Skin epidermis (tissue), 12 donors: ENCODE results near the gene IFT88.
"Not testable (repeated sequence)": the region's sequence is repeated elsewhere in the genome, so short reads cannot be mapped to it uniquely, and the experiment has no call there.

Experiments
- H3K27ac ChIP-seq, 21 experiments: fragments of 200-600 bp; sonication (generic) in 11 of 21; one replicate each; pipeline ENCODE4 v1.5.0; 2020; ENCODE audit warnings: mild to moderate bottlenecking in 3 of 21, inconsistent platforms in 2 of 21, moderate library complexity in 2 of 21
- H3K4me3 ChIP-seq, 7 experiments: fragments of 200-600 bp; sonication (generic) in 2 of 7; one replicate each; pipeline ENCODE4 v1.5.0; 2020; ENCODE audit warnings: inconsistent platforms in 2 of 7, mild to moderate bottlenecking in 2 of 7, moderate library complexity in 1 of 7

IFT88 gene

DNA sequence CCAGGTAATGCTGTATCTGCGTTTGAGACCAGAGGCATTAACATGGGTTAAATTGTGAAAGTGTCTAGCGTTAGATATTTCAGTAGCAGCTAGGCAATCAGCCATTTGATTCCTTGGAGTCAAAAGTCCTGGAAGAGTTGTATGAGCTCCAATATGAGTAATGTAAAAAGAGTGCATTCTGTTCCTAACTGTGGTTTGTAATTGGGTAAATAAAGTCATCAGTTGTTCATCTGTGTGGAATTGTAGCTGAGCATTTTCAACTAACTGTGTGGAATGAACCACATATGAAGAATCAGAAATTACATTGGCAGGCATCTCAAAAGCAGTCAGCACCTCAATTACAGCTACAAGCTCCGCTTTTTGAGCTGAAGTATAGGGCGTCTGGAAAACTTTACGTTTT lies 114.5 kb downstream of the IFT88 start:
- H3K4me3 ChIP-seq, H3K27ac ChIP-seq: not testable (repeated sequence)

DNA sequence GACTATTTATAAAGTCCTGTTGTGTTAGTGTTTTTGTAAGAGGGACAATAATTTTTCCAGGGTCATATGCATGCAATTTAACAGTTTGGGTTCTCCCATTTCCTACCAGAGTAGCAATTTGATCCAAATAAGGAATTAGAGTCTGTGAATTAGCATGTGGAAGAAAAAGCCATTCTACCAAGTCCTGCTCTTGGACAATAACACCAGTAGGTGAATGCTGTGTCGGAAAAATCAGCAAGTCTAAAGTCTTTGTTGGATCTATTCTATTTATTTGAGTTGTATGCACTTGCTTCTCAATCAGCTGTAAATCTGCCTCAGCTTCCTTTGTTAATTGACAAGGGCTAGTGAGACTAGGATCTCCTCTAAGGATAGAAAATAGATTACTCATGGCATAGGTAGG lies 115.1 kb downstream of the IFT88 start:
- Histone ChIP-seq H3K4me3 (no peak overlapping the region), H3K27ac (no peak overlapping the region)

DNA sequence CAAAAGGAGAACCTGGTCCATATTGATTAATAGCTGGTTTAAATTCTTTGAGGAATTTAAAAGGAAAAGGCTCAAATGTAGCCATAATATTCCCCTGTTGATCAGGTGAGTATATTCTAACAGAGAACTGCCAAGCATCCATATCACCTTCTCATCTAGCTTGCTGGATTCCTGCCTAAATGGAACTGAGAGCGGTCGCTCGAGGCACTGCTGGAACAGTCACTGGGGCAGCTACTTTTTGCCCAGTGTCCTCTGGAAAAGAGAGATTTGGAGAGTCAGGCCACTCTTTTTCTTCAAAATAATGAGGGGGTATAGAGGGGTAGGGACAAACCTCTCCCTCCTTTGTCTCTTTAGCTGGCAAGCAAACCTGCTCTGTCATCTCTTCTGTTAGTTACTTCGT lies 117.1 kb downstream of the IFT88 start:
- Histone ChIP-seq H3K4me3 (no peak overlapping the region), H3K27ac (no peak overlapping the region)

DNA sequence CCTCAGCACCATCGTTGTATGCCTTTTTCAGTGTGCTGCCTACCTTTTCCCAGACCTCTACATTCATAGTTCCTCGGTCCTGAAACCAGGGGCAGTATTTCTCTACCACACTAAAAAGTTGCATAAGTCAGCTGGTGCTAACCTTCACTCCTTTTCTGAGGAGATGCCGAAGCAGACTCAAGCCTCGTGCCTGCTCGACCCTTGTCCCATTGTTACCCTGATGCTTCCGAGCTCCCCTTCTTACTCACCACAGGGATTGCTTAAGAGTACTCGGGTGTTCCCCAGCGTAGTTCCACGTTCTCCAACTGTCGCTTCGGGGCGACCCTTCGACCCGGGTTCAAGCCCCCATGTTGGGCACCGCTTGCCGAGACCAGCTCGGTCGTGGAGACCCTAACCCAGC lies 117.6 kb downstream of the IFT88 start:
- H3K4me3 ChIP-seq: no peak overlapping the region
- no peak overlapping the region for H3K27ac ChIP-seq

DNA sequence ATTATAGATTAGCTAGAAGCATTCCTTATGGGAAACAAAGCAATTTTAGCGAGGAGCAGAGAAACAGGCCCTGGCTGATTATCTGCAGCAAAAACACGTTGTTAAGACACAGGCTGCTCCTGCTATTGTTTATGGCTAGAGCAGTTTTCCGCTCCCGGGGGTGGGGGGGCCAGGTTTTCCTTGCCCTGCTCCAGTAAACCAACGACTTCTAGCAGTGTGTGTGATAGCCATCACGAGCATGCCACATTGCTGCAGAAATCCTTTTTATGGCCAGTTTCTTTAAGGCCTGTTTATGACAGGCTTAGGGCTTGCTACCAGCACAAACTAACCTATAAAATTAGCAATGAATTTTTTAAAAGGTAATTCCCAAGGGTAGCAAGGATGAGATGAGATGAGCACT lies 118.1 kb downstream of the IFT88 start:
- Histone ChIP-seq H3K4me3 (no peak overlapping the region), H3K27ac (no peak overlapping the region)

DNA sequence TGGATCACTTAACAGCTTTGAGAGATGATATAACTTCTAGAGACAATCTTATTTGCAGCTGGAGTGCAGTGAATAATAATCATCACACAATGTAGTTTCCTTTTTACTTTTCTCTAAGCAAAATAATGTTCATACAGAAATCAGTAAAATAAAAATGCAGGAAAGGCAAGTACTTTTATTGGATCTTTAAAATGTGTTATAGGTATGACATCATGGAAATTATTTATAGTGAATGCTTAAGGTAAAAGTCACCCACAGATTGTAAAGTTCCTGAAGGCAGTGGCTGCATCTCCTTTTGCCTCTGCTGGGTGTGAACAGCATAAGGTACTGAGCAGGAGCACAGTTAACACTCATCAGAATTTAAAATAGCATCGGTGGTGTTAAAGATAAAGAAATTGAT lies 119.2 kb downstream of the IFT88 start:
- H3K4me3 ChIP-seq: no peak overlapping the region

DNA sequence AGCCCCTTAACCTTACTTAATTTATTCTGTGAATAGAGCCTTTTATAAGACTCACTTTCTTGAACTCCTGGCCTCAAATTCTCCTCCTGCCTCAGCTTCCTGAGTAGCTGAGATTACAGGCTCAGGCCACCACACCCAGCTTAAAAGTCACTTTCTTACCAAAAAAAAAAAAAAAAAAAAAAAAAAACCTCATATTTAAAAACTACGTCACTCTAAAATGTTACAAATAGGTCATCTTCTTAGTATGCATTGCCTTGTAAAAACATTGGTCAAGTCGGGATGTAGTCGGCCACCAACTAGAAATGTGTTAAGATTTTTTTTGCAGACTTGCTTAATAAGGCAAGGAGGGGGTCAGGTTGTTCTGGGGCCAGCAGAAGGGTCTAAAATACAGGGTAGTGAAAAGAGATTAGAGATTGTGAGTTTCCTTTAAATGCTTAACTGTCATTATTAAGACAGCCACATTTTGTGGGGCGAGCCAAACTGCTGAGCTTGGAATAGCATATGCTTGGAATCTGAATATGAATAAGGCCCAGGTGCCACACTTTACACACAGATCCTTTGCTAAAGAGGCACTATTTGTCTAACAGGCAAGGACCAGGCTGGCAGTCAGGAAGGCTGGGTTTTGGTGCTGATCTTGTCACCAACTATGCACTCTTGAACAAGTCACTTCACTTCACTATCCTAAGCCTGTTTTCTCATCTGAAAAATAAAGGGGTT lies 120.1 kb downstream of the IFT88 start:
- Histone ChIP-seq H3K4me3 (no peak overlapping the region), H3K27ac (no peak overlapping the region)

More for the DNA sequence above, 119.2 kb downstream of the IFT88 start:
- no peak overlapping the region for H3K27ac ChIP-seq

DNA sequence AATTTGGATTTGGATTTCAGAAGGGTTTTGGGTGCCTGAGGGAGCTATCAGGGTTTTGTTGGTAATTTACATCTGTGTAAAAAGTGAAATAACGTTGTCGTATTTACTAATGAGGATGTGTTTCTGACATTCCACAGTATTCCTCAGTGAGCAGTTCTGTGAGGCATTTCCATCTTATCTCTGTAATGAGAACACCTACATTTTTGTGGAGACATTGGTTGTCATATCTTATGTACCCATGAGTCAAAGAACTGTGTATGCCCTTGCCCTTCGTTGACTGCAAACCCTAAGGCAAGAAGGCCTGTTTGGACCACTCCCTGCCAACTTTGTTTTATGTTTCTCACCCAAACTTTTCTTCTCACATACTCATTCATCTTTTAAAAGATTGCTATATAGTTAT lies 122.3 kb downstream of the IFT88 start:
- Histone ChIP-seq H3K4me3 (no peak overlapping the region), H3K27ac (no peak overlapping the region)

DNA sequence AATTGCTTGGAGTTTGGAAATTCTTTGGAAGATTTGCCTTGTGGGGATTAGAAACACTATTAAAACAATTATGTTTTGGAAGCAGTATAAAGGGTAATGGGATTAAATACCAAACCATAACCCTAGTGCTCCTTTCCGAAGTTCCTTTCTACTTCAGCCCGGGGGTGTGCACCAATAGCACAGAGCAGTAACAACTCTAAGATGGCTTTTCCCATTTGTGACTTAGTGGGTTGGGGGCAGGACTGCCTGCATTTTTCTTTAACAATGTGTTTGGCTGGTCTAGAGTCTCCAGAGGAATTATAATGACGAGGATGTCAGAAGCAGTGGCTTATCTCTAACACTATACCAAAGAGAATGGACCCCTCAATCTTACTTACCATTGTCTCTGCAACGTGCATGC lies 124.7 kb downstream of the IFT88 start:
- no peak overlapping the region for H3K27ac ChIP-seq
- no peak overlapping the region for H3K4me3 ChIP-seq

DNA sequence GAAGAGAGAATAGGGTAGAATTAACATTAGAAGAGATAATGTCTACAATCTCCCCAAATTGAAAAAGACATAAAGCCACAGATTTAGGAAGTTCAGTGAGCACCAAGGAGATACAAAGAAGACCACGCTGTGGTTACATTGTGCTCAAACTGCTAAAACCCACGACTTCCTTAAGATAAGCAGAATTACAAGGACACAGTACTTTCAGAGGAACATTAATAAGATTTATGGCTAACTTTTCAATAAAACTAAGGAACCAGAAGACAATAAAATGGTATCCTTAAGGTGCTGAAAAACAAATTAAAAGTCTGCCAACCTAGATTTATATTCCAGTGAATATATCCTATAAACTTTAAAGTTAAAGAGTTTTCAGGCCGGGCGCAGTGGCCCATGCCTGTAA lies 129.1 kb downstream of the IFT88 start:
- no peak overlapping the region for H3K4me3 ChIP-seq
- no peak overlapping the region for H3K27ac ChIP-seq

DNA sequence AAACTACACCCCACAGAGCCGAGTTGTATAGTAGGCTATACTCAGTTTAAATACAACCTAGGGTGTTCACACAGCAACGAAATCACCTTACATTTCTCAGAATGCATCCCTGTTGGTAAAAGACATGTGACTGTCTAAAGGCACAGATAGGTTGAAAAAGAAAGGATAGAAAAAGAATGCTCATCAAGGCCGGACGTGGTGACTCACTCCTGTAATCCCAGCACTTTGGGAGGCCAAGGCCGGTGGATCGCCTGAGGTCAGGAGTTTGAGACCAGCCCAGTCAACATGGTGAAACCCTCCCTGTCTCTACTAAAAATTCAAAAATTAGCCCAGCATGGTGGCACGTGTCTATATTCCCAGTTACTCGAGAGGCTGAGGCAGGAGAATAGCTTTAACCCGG lies 132.8 kb downstream of the IFT88 start:
- Histone ChIP-seq H3K4me3 (no peak overlapping the region), H3K27ac (no peak overlapping the region)

DNA sequence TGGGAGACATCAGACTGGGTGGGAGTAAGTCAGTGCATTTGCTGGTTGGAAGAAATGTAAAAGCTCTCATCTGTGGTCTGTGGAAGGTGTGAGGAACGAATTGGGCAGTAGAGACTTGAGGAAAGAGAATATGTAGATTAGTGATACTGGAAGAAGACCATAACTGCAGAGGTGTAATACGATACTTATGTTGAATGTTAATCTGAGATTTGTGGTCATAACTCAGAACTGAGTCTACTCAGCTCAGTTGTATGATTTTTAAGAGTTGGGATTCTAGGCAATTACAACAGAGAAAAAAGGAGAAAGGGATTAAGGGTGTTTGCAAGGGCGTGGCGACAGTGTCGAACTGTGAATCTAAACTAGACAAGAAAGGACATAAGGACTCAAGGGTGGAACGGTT lies 133.3 kb downstream of the IFT88 start:
- Histone ChIP-seq H3K4me3 (no peak overlapping the region), H3K27ac (no peak overlapping the region)

DNA sequence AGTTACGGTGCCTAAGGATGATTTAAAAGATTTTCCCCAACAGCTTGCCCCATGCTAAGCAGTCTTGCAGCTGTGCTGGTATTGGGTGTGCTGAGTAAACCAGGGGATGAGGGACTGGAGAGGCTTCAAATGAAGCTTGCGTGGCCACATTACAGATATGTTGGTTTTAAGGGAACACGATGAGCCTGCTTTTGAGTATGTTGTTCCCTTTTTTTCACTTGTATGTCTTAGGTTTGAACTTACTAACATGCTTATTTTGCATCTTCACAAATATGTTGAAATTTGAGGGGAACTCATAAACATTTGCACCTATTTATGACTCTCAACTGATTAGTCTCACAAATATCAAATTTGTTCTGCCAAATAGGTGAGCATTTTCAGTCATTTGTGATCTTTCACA lies 134.5 kb downstream of the IFT88 start:
- no peak overlapping the region for H3K4me3 ChIP-seq
- H3K27ac ChIP-seq: no peak overlapping the region

DNA sequence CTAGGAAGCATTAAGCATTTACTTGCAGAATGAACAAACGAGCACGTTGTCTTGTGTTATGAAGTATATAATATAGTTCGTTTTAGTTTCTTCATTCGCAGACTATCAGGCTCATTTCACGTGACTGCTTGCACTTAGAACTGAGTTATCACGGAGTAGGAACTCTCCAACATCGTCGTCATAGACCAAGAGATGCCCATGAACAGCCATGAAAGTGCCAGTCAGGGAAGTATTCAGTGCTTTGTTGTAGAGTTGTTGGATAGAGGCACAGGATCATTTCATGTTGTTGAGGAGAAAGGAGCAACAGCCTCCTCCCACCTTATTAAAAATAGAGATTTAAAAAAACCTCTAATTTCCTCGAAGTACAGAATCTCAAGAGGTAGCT lies 135.6 kb downstream of the IFT88 start:
- peak overlapping the region; percentile 38 to 69 (median 56) for H3K4me3 ChIP-seq
- peak overlapping the region in 7 of 21 experiments; percentile 46 to 81 (median 74) for H3K27ac ChIP-seq

DNA sequence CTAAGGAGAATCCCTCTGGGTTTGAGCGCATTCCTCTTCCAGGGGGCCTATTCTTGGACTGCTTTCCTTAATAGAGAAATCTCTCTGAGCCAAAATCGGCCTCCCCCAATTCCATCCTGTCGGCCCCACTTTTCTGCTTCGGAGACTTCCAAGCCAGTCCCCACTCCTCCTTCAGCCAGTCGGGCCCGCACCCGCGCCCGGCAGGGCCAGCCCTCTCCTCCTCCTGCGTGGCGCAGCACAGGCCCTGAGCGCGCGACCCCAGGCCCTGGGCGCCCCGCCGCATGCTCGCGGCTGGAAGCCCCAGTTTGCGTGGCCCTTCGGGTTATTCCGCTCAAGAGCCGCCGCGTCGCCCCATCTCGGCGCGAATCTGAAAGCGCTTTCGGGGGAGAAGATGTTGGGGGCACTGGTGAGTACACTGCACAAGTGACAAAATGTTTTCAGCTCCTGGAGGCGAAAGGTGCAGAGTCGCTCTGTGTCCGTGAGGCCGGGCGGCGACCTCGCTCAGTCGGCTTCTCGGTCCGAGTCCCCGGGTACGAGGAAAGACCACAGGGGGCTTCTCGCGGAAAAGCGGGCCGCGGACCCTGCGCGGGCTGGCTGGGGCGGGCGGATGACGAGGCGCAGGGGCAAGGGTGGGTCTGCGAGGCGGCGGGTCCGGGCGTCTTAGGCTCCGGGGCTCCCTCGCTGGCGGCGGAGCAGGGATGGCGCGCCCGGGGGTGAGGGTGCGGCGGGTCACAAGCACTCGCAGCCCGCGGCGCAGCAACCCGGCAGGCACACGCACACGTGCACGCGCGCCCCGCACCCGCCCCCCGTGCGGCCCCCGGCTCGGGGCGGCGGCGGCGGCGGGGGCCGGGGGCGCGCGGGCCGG lies 136.2 kb downstream of the IFT88 start, which contains the start of gene IL17D:
Gene IL17D (plus strand): TSS at position 785 of the 865 bp plus-strand sequence. CDS start 303 bp downstream, outside the sequence.
- Histone ChIP-seq H3K27ac (peak within 1 kb of the TSS in 11 of 21 experiments; percentile 37 to 81 (median 64)), H3K4me3 (peak within 1 kb of the TSS; percentile 38 to 69 (median 56))

DNA sequence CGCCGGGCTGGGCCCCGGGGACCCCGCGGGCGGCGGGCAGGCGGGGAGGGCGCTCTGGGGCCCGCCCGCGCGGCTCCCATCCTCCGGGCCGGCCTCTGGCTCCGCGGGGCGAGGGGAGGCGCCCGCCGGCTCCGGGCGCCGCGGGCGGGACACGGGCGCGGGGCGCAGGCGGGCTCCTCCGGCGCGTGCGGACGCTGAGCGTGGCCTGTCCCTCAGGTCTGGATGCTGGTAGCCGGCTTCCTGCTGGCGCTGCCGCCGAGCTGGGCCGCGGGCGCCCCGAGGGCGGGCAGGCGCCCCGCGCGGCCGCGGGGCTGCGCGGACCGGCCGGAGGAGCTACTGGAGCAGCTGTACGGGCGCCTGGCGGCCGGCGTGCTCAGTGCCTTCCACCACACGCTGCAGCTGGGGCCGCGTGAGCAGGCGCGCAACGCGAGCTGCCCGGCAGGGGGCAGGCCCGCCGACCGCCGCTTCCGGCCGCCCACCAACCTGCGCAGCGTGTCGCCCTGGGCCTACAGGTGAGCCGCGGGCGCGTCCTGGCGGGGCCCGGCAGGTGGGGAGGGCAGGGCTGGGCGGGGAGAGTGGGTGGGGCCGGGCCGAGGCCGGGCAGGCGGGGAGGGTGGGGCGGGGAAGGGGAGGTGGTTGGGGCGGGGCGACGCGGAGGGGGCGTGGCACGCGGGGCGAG lies 137.0 kb downstream of the IFT88 start:
- peak overlapping the region in 5 of 21 experiments; percentile 52 to 79 (median 63) for H3K27ac ChIP-seq
- peak overlapping the region; percentile 24 to 69 (median 46) for H3K4me3 ChIP-seq

DNA sequence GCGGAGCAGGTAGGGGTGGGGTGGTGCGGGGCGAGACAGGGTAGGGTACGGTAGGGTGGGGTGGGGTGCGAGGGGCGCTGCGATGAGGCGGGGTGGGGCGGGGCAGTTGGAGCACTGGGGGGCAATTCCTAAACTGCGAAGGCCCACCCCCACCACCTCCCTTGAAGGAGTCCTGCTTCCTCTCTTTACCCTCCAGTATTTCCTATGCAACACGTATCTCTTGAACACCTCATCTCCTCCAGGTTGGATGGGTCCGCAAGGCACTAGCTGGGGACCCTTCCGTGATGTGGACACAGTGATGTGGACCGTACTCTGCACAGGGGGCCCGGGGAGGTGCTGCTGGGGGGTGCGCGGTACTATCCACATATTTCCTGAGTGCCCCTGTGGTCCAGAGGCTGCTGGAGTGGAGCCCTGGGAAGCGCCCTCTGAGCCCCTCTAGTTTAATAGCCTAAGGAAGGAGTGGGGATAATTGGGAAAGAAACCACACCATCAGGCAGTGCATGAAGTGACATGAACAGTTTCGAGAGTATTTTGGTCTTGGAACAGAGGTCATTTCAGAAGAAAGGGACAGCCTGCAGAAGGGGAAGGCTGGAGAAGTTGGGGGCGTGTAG lies 137.6 kb downstream of the IFT88 start:
- Histone ChIP-seq H3K27ac (peak overlapping the region in 6 of 21 experiments; percentile 11 to 79 (median 62)), H3K4me3 (peak overlapping the region; percentile 24 to 69 (median 46))

DNA sequence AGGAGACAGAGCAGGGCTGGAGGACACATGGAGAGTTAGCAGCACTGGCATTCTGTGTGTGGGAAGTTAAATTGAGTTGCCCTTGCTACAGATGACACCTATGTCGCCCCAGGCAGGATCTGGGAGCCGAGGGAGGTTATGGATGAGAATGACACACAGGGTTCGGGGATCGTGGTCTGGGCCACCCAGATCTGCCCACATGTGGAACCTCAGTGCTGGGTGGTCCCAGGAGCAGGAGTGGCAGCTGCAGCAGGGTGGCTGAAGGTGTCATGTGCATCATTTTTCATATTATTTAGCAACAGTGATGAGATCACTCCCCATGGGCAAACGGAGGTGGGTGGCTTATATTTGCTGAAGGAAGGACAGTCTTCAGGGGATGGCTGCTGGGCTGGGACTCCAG lies 139.7 kb downstream of the IFT88 start:
- Histone ChIP-seq H3K4me3 (no peak overlapping the region), H3K27ac (peak overlapping the region in 1 of 21 experiments; percentile 8)

DNA sequence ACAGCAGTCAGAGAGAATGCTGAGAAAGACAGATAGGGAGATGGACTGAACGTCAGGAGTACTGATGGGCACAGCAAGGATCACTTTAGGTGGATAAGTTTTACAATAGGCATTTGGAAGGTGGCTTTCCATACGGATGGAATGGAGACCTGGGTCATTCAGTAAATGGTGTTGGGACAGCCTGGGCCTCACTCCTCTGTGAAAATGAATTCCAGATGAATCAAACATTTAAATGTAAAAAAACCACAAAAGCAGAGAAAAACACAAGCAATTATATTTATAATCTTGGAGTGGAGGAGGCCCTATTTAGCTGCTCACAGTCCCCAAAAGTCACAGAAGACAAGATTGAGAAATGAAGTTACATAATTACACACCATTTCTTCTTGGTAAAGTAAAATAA lies 141.3 kb downstream of the IFT88 start:
- Histone ChIP-seq H3K27ac (peak overlapping the region in 7 of 21 experiments; percentile 0 to 73 (median 26)), H3K4me3 (no peak overlapping the region)

DNA sequence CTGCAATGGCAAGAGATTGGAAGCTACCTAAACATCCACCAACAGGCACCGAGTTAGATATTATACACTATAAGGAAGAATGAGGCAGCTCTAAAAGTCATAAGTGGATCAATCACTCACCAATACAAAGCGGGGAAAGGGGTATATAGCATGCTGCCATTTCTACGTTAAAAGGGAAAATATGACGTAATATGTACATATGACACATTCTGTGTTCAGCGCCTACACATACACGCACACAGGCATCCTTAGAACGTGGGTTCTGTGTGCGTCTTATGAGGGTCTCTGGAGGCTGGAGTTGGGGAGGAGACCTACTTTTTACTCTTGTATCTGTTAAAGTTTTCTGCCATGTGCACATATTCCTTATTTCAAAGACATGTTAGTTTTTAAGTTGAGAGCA lies 142.4 kb downstream of the IFT88 start:
- H3K27ac ChIP-seq: peak overlapping the region in 8 of 21 experiments; percentile 24 to 83 (median 50)

More for the DNA sequence above, 142.4 kb downstream of the IFT88 start:
- H3K4me3 ChIP-seq: no peak overlapping the region
